T-helper 2 cell treated with Interferon-gamma antibody and Interleukin-4, amounts not matched to agents 5 μg/mL and 100 μg/mL, for 36 hours (primary cell): ENCODE data around the gene SH3RF3.

Experiments
- DNase-seq: peaks from one replicate; pipeline ENCODE4 v3.0.0; 2021; ENCODE audit warnings: low spot score
- H3K27ac Mint-ChIP-seq: one replicate; pipeline ENCODE4 v1.8.0; 2021; ENCODE audit warnings: mild to moderate bottlenecking, mixed read lengths
- H3K27me3 Mint-ChIP-seq: one replicate; pipeline ENCODE4 v1.8.0; 2021; ENCODE audit warnings: low read depth, mixed read lengths
- H3K36me3 Mint-ChIP-seq: one replicate; pipeline ENCODE4 v1.8.0; 2021; ENCODE audit warnings: low read depth, mixed read lengths
- H3K4me1 Mint-ChIP-seq: one replicate; pipeline ENCODE4 v1.8.0; 2021; ENCODE audit warnings: low read depth, mixed read lengths
- H3K4me3 Mint-ChIP-seq: one replicate; pipeline ENCODE4 v1.8.0; 2022; ENCODE audit warnings: mild to moderate bottlenecking, moderate library complexity, mixed read lengths
- H3K9me3 Mint-ChIP-seq: one replicate; pipeline ENCODE4 v1.8.0; 2021; ENCODE audit warnings: mixed read lengths

SH3RF3 gene

DNA sequence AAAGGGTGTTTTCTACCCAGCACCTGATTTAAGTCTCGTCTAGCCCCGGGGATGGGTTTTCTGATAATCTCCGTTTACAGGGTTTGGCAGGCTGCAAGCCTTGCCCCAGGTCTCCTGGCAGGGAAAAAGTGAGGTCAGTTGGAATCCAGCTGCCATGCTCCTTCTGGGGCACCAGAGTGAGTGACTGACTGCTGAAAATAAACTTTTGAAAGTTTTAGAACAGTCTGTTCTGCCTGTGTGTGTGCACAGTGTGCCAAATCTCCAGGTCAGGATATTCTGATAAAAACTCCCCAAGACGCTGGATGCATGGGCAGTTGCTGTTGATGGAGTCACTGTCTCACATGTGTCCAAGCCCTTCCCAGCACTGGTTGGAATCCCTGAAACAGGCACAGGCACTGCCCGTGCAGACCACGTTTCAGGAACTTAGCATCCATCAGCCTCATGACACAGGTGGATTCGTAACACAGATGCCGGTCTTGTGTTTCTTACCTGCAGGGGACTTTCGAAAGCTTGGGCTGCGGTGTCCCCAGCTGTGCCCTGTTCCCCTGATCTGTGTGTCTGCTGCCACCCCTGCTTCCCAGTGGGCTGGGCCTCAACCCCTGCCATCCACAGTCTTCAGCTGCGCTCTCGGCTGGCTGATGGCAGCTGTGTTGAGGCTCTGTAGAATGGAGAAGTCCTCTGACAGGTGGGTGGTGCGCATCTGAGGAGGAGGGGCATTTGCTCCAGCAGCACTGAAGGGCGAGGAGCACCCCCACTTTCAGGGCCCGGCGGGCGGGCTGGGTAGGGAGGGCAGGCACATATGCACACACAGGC is 65.0 kb downstream of the SH3RF3 start:
- Mint-ChIP-seq H3K36me3 (no peaks in the 10 kb centered on the region), H3K4me1 (no peaks in the 10 kb centered on the region), H3K27me3 (peaks cover 33% of the 10 kb centered on the region), H3K4me3 (no peak overlapping the region), H3K27ac (no peak overlapping the region), H3K9me3 (no peaks in the 10 kb centered on the region)
- DNase-seq: no peak

DNA sequence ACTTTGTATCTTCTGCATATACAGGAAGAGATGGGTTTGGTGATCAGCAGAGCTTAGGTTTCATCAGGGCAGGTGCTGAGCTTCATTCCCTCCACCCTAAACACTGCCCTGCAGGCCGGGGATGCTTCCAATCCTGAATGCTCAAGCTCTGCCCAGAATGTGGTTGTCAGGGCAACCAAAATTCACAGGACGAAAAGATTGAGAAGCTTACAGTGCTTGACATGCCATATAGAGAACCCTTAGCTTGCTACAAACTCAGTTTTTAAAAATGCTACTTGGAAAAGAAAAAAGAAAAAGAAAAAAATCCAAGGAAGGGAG is 65.6 kb downstream of the SH3RF3 start:
- no peaks in the 10 kb centered on the region for H3K4me1 Mint-ChIP-seq
- H3K36me3 Mint-ChIP-seq: no peaks in the 10 kb centered on the region
- no peak for DNase-seq
- peaks cover 32% of the 10 kb centered on the region for H3K27me3 Mint-ChIP-seq
- H3K27ac Mint-ChIP-seq: no peak overlapping the region
- H3K9me3 Mint-ChIP-seq: no peaks in the 10 kb centered on the region
- no peak overlapping the region for H3K4me3 Mint-ChIP-seq

GRCh38 chr2:109195193-109196045 is 66.4 kb downstream of the SH3RF3 start:
- no peak overlapping the region for H3K4me3 Mint-ChIP-seq
- H3K27ac Mint-ChIP-seq: no peak overlapping the region
- DNase-seq: no peak
- no peaks in the 10 kb centered on the region for H3K4me1 Mint-ChIP-seq
- no peaks in the 10 kb centered on the region for H3K9me3 Mint-ChIP-seq
- H3K27me3 Mint-ChIP-seq: peaks cover 32% of the 10 kb centered on the region
- no peaks in the 10 kb centered on the region for H3K36me3 Mint-ChIP-seq

- Mint-ChIP-seq H3K36me3 (no peaks in the 10 kb centered on the region), H3K9me3 (no peaks in the 10 kb centered on the region), H3K4me3 (no peak overlapping the region), H3K27ac (no peak overlapping the region), H3K27me3 (peaks cover 30% of the 10 kb centered on the region), H3K4me1 (no peaks in the 10 kb centered on the region)
- no peak for DNase-seq
Observed at GRCh38 chr2:109196081-109196875, 67.3 kb downstream of the SH3RF3 start.

GRCh38 chr2:109197491-109198418 is 68.8 kb downstream of the SH3RF3 start:
- Mint-ChIP-seq H3K4me3 (no peak overlapping the region), H3K27ac (no peak overlapping the region), H3K4me1 (no peaks in the 10 kb centered on the region), H3K36me3 (no peaks in the 10 kb centered on the region), H3K9me3 (no peaks in the 10 kb centered on the region), H3K27me3 (peaks cover 32% of the 10 kb centered on the region)
- DNase-seq: no peak

GRCh38 chr2:109199790-109200189 is 70.8 kb downstream of the SH3RF3 start:
- Mint-ChIP-seq H3K4me3 (no peak overlapping the region), H3K36me3 (no peaks in the 10 kb centered on the region), H3K9me3 (no peaks in the 10 kb centered on the region), H3K27me3 (peaks cover 27% of the 10 kb centered on the region), H3K4me1 (no peaks in the 10 kb centered on the region), H3K27ac (no peak overlapping the region)
- no peak for DNase-seq

- Mint-ChIP-seq H3K4me1 (no peaks in the 10 kb centered on the region), H3K36me3 (no peaks in the 10 kb centered on the region), H3K4me3 (no peak overlapping the region), H3K9me3 (no peaks in the 10 kb centered on the region), H3K27ac (no peak overlapping the region), H3K27me3 (peaks cover 30% of the 10 kb centered on the region)
- no peak for DNase-seq
Observed at GRCh38 chr2:109200616-109201464, 71.8 kb downstream of the SH3RF3 start.

DNA sequence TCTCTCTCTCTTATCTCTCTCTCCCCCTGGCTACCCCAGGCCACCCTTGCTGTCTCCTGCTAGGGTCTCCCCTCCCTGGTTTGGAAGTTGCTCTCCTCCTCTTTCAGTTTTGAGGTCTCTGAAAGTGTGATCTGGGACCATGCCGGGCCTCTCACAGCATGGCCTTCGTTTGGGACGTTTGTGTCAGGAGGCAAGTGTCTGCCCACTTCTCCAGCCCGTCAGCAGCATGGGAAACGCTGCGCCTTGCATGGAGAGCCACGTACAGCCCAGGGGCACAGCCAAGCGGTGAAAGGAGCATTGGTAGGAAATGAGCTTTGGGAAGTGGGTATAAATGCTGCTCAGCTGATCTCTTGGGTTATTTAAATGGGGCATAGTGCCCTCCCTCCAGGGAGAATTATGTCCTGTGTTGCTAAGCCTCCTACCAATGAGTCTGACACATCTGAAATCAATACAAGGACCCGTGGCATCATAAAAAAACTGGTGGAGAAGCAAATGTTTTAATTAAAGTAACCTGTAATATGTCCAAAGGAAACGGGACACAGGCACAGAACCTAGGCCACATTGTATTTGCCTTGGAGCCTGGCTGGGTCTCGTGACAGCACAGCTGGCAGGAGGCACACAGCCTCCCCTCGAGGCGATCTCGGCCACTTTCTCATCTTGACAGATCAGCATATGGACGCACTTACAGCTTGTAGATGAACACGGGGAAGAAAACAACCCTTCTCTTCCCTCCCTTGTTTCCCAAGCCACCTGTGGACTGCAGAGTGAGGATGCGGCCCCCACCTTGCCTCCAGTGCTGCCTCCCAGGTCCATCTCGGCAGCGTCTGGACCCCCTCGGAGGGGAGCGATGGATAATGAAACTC is 72.7 kb downstream of the SH3RF3 start:
- Mint-ChIP-seq H3K4me1 (no peaks in the 10 kb centered on the region), H3K9me3 (no peaks in the 10 kb centered on the region), H3K36me3 (no peaks in the 10 kb centered on the region), H3K4me3 (no peak overlapping the region), H3K27me3 (peaks cover 33% of the 10 kb centered on the region), H3K27ac (no peak overlapping the region)
- no peak for DNase-seq

- no peaks in the 10 kb centered on the region for H3K36me3 Mint-ChIP-seq
- H3K9me3 Mint-ChIP-seq: no peaks in the 10 kb centered on the region
- H3K4me3 Mint-ChIP-seq: no peak overlapping the region
- DNase-seq: no peak
- no peak overlapping the region for H3K27ac Mint-ChIP-seq
- H3K27me3 Mint-ChIP-seq: peaks cover 36% of the 10 kb centered on the region
- H3K4me1 Mint-ChIP-seq: peaks cover 3% of the 10 kb centered on the region
Observed at GRCh38 chr2:109202486-109202885, 73.5 kb downstream of the SH3RF3 start.

DNA sequence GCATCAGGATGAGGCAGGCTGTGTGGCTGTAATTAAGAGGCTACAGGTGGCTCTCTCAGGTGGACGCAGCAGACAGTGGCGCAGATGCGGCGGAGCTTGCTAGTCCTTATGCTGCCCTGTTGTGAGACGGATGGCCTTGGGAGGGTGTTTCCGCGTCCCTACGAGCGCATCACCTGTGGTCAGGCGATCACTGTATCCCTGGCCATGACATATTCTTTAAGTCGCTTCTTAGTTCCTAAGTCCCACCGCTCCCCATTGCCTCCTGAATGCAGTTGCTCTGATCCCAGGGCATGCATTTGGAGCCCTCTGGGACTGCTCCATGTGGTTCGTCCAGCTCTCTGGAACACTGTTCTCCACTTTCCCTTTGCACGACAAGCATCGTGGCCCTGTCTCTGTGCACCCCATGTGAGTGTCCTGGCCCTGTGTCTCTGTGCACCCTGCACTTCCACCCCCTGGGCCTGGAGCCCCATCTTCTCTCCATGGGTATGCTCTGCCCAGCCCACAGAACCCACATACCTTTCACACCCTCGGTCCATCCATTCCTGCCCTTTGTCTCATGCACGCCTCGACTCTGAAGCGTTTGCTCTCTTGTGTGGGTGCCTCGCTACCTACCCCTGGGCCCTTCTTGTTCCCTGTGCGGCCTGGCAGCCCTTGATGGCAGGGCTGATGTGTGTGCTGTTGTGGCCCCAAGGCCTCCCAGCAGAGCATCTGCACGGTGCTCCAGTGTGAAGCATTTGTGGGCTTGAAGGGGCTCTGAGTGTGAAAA is 74.4 kb downstream of the SH3RF3 start:
- Mint-ChIP-seq H3K36me3 (no peaks in the 10 kb centered on the region), H3K4me1 (peaks cover 3% of the 10 kb centered on the region), H3K27ac (no peak overlapping the region), H3K4me3 (no peak overlapping the region), H3K9me3 (no peaks in the 10 kb centered on the region), H3K27me3 (peaks cover 42% of the 10 kb centered on the region)
- no peak for DNase-seq

- Mint-ChIP-seq H3K4me1 (peaks cover 3% of the 10 kb centered on the region), H3K27ac (no peak overlapping the region), H3K27me3 (peaks cover 50% of the 10 kb centered on the region), H3K9me3 (no peaks in the 10 kb centered on the region), H3K4me3 (no peak overlapping the region), H3K36me3 (no peaks in the 10 kb centered on the region)
- DNase-seq: no peak
Observed at GRCh38 chr2:109204412-109204811, 75.4 kb downstream of the SH3RF3 start.
